AG09319 (cell line): ENCODE data around the gene ENTR1.

Experiments used
- DNase-seq: peaks from one replicate; pipeline ENCODE4 v3.0.0-alpha.2; 2010; ENCODE audit warnings: low read depth; ENCODE audit errors: extremely low read depth
- CTCF ChIP-seq: IDR thresholded peaks from 2 replicates; pipeline ENCODE4 v1.5.1; 2011; ENCODE audit warnings: low read depth, mild to moderate bottlenecking, inconsistent platforms, low read length, moderate library complexity

The ENTR1 gene

GRCh38 chr9:136453326-136453725, 42.9 kb upstream of the ENTR1 start:
- no peak for DNase-seq
- TF ChIP-seq CTCF, result no peak

- TF ChIP-seq CTCF, result no peak
Measured at GRCh38 chr9:136451221-136451877, 40.9 kb upstream of the ENTR1 start.

GRCh38 chr9:136448655-136449054, 38.2 kb upstream of the ENTR1 start:
- TF ChIP-seq CTCF, result no peak
- DNase-seq, result no peak

More at GRCh38 chr9:136451221-136451877, 40.9 kb upstream of the ENTR1 start:
- DNase-seq, result no peak

GRCh38 chr9:136447173-136447778, 36.9 kb upstream of the ENTR1 start:
- TF ChIP-seq CTCF, result no peak

GRCh38 chr9:136445799-136446198, 35.4 kb upstream of the ENTR1 start:
- DNase-seq, result no peak
- no peak for TF ChIP-seq CTCF

More at GRCh38 chr9:136447173-136447778, 36.9 kb upstream of the ENTR1 start:
- no peak for DNase-seq

- DNase-seq, result no peak
- TF ChIP-seq CTCF, result no peak
Measured at GRCh38 chr9:136444102-136444501, 33.7 kb upstream of the ENTR1 start.

- DNase-seq, result no peak
- no peak for TF ChIP-seq CTCF
Measured at GRCh38 chr9:136443687-136444086, 33.3 kb upstream of the ENTR1 start.
